NK-92 (cell line): ENCODE results near the gene MOB3B.

Experiments
- DNase-seq: peaks from one replicate; lab custom pipeline; 2025; ENCODE audit not compliant: unreplicated experiment; lab: John Stamatoyannopoulos, UW

MOB3B gene

DNA sequence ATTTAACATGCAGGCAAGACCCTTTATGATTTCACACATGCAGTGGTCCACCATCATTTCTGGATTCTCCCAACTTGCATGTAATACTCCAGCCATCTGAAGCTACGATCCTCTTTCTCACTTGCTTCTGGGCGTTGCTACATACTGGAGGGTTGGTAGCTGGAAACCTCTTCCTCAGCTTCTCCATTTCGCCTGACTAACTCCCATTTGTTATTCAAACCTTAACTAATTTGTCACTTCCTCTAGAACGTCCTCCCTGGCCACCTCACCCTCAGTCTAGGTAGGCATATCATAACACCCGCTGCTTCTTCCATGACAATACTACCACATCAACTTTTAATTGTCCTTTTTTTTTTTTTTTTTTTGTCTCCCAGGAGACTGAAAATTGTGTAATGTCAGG, 160.0 kb downstream of the MOB3B start:
- no peak for DNase-seq

DNA sequence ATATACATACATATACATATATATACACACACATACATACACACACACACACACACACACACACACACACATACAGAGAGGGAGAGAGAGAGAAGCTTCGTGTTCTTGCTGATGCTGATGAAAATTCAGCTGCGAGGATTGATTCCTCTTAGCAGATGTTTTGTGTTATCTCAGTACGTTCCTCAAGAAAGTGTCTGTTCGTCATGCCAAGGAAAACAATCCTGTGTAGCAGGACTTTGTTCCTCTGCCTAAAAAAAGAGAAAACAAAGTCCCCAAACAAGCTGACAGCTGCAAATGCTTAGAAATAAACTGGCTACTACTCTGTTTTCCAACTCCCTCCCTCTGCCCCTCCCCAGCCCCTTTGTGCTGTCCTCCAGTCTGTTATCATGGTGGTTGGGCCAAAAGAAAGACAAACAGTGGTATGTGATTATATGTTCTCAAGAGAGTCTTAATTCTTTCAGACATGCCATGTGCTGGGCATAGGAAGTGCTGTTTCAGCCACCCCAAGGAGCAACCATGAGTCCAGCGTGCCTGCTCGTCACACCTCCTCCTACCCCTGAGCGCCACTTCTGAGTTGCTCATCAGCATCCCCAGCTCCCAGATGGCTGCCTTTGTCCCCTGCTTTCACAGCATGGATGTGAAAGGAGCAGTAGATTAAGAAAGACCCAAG, 161.2 kb downstream of the MOB3B start:
- DNase-seq, result no peak

DNA sequence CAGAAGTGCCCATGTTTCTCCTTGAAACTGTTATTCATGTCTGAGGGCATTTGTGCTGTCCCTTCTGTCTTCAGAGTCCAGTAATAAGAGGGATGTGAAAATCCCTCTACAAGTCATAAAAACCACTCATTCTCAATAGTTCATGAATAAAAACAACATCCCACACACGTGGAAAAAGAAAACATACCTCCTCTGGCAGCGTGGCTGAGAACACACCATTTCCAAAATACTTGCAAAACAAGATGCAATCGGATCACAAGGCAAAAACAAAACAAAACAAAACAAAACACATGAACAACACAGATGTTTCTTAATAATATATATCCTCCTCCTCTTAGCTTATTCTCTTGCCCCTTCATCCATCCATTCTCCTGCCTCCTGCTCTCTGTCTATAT, 161.7 kb downstream of the MOB3B start:
- DNase-seq, result no peak

DNA sequence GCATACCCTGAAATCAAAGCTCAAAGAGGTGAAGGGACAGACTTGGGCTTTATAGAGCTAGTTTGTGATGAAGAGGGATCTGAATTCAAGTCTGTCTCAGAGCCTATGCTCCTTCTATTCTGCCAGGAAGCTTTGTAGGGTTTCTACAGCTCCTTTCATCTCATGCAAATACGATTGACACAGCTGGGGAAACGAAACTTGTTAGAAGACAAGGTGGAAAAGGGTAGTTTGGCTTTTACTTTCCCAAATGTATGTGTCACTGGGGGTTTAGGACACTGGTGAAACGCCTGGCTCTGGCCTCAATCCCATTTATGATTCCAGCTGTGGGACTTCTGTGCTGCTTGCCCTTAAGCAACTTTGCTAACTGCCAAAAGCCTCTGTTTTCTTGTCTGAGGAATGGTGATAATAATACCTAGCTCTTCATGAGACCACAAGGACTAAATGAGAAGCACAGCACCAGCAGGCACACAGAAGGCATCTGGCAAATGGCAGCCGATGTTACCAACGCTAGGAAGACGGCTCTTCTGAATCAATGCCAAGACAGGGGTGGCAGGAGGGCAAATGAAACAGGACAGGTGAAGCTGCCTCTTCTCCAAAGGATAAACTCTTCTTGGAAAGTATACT, 162.3 kb downstream of the MOB3B start:
- DNase-seq, result no peak

DNA sequence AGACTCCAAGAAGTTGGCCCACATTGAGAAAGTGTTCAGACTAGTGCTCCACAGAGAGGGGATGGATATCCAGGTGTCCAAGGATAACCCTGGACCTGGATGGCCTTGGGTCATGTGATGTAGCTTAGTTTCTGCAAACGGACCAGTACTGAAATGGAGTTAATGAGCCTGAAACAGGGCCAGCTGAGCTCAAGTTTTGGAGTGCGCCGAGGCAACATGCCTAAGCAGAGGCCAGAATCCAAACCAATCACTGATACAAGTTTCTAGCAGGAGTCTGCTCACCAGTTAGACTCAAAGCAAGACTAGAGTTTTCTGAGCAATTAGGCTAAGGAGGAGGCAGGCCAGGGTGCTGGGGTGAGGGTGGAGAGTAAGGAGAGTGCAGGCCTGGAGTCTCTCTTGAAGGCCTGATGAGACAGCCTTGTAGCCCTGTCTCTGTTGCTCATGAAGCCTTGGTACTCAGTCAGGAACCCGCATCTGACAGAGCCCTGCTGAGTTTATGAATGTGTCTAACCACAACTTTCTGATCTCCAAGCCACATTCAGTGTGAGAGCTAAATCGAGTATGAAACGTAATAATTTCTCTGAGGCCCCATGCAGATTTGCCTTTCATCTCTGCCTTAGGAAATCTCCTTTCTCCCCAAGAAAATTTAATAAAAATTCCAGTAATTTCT, 163.8 kb downstream of the MOB3B start:
- DNase-seq, result no peak

DNA sequence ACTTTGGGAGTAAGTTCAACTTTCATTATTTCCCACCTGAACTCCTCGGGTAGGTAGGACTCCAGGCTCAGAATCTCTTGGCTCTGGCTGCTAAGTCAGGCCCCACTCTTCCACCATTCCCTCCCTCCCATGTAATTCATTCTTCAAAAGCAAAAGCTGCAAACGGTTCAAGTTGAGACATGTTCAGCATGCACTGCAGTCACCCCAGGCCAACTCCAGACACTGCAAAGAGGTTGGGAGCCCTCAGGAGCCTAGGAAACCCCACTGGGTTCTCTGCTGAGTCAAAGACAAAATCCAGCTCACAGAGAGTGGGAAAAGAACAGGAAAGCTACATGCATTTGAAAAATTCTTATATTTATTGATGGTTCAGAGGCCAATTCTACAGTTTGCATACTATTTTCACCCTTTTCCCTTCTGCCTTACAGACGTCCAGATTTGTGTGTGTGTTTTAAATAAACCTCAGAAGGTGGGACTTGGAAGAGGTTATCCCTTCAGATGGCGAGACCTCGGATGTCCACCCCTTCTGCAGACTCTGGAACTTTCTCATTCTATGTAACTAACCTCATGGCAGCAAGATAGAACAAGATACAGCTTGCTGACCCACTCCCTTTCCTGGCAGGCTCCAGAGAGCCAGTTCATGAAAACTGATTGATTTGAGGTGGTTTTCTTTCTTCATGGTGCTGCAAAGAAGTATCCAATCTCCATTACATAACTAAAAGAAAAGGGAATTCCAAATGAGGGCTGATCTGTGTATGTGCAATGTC, 167.0 kb downstream of the MOB3B start:
- no peak for DNase-seq

DNA sequence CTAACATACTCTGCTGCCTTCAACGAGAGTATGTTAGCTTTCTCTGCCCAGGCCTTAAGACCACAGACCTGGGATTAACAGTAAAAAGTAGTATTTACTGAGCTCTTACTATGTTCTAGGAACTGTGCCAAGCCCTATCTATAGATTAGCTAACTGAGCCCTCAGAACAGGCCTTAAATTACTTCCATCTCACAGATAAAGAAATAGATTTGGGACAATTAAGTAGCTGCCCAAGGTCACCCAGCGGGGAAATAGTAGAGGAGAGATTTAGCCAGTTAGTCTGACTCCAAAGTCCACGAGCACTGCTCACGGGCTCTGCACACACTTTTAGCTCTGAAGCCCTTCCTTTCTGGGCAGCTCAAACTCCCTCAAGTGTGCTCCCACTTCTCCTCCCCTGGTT, 168.1 kb downstream of the MOB3B start:
- DNase-seq, result no peak

DNA sequence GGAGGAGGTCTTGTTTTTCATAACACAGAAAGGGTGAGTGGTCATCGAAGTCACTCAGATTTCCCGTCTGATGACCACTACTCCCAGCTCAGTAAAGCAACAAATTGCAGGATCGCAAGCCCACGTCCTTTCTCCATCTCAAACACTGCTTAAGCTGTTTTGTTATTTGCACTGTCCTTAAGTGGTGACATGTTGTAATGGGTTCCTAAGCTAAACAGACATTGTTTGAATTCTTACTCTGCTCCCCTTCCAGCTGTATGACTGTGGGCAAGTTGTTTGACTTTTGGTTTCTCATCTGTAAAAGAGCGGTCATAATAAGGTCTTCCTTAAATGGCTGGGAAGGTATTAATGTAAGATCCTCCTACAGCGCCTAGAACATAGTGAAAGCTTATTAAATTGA, 169.9 kb downstream of the MOB3B start:
- DNase-seq, result no peak

DNA sequence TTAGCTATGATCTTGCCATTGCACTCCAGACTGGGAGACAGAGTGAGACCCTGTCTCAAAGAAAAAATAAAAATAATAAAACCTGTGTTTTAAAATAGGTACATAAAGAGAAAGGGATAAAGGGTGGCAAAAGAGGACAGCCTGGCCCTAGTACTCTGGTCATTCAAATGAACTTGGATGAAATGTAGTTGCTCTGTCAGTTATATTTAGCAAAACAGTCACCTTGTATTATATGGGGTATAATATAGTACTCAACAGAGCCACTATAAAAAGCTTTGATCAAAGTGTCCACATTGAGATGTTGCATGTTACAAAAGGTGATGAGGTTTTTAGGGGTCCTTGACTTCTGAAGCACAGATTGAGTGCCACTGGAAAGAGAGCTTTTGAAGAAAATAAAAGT, 171.6 kb downstream of the MOB3B start:
- DNase-seq, result no peak

DNA sequence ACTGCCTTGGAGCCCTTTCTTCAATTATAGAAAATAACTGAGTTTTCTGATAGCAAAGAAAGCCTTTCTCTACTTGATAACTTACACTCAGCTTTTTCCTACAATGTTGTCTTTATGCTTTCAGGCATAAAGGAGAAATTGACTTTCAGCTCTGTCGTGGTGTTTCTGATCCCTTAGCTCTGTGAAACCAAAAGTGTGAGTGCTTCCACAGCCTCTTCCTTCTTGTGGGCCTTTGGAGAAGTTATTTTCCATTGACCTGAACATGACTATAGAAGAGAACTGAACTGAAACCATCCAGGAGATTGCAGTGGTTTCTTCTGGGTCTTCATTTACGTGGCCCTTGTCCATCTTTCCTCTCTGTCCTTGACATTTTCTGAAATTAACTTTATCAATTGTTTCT, 173.2 kb downstream of the MOB3B start:
- no peak for DNase-seq

DNA sequence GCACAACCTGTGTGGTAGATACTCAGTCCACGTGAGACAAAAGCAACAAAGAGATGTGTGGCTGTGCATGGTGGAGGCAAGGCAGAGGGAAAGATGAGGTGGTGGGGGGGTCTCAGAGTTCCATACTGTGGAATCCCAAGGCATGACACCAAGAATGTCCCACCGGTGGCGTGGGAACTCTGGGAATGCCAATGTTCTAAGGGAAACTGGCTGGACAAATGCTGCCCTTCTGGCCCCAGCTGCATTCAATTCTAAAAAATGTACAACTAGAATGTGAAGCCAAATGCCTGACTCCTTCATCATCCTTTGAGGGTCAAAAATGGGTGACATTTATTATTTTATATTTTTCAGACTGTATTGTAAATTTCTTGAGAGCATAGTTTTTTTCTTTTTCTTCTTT, 174.4 kb downstream of the MOB3B start:
- no peak for DNase-seq

DNA sequence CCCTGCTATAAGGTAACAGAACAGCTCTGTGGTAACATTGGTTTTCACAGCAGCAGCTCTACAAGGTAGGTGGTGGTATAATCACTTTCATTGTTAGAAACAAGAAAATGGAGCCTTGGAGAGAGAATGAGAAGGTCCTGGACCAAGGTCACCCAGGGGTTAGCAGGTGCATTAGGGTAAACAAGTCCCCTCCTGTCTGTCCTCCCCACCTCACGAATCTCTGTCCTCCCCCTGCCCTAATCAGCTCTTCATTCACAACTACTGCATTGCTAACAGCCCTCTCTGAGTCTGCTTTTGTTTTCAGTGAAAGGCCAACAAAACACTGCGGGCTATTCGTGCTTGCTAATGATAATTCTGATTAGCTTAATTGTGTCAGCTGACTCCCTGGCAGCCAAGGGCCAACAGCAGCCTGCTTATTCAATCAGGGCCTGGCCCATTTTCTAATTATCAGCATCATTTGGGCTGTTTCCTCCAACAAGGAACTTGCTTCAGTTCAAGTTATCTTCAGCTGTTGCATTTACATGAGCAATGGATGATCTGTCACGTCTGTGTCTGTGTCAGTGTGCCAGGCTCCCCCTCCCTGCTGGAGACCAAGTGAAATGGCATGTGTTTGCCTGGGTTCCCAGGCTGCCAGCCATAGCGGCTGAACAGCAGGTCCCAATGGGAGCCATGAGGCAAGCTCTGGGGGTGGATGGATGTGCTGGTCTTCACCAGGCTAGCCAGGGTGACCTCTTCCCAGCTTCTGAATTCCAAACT, 176.0 kb downstream of the MOB3B start:
- no peak for DNase-seq

DNA sequence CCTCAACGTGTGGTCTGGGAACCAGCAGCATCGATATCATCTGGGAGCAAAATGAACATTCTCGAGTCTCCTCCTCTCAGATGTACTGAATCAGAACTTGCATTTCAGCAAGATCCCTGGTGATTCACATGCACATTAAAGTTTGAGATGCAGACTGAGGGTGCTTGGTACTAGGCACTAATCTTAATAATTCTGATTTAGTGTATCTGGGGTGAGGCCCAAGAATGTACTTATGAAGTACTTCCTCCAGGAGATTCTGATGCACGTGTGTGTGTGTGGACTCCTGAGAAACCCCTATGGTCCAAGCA, 176.5 kb downstream of the MOB3B start:
- DNase-seq, result no peak

DNA sequence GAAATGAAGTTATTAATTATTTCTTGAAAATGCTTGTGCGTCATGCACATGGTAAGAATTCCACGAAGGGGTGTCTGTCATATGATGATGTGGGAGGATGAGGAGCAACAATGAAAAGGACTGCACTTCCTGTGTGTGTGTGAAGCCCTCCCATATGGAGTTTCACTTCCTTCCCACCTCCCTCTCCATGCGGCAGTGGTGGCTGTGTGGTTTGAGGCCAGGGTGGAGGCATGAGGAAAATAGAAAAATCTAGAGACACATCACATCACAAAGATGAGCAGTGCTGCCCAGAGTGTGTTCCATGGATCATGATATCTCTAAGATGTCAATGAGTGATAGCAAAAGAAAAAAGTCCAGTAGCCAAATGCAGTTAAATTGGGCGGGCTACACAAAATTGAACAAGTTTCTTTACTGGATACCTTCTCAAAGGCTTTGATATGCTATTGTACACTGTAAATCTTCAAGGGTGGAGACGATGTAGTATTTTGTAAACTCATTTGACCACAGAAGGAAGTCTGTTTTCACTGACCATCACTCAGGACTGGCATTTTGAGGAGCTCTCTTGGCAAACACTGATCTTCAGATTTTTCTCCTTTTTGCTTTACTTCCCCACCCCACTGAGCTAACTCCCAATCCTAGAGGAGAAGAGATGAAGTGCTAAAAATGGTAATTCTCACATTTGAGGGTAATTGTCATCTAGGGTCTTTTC, 177.0 kb downstream of the MOB3B start:
- no peak for DNase-seq

DNA sequence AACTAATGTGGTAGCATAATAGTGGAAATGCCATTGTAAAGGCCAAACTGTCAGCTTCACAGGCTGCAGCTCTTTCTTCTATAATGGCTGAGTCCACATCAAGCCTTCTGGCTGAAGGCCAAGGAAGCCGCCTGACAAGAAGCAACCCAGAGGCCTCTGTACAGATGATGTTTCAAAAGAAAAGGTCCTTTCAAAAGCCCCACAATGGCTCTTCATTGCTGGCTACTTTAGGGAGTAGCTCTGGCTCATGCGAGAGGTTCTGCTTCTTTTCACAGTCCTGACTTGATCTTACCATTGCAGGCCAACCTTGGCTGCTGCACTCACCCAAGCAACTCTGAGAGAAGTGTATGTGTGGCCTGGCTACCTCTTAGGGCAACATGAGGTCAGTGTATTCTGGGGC, 178.2 kb downstream of the MOB3B start:
- no peak for DNase-seq

DNA sequence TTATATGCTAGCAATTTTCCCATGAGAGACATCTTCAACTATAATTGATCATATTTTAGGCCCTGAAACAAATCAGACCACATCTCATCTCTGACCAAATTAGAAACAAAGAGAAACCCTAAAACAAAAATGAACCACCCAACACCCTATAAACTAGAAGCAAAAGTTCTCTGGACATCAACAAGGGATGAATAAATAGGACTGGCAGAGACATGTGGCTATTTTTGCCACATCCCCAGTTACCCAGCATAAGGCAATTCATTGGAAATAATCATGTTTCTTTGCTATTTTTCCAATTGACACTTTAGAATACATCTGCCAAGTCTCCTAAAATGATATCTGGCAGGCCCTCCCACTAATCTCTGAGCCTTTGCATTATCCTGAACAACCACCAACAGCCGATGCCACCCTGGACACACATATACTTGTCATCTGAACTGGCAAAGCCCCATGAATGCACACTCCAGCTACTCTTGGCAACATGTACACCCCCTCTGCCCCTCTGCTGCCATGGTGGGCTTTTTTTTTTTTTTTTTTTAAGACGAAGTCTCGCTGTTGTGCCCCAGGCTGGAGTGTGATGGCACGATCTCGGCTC, 179.1 kb downstream of the MOB3B start:
- DNase-seq, result no peak

DNA sequence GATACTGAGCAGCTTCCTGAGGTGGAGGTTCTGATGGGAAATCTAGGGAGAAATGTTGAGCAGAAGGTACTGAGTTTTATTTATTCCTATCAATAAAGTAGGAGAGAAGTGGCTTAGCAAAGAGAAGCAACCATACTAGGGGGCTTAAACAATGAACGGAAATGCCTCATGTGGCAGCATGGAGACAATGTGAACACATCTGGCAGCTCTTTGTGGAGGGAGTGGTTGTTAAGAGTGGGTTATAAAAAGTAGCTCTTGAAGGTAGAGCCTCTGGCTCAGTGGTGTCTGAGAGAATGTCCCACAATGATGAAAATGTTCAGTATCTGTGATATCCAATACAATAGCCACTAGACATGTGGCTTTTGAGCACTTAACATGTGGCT, 179.9 kb downstream of the MOB3B start:
- DNase-seq, result no peak

DNA sequence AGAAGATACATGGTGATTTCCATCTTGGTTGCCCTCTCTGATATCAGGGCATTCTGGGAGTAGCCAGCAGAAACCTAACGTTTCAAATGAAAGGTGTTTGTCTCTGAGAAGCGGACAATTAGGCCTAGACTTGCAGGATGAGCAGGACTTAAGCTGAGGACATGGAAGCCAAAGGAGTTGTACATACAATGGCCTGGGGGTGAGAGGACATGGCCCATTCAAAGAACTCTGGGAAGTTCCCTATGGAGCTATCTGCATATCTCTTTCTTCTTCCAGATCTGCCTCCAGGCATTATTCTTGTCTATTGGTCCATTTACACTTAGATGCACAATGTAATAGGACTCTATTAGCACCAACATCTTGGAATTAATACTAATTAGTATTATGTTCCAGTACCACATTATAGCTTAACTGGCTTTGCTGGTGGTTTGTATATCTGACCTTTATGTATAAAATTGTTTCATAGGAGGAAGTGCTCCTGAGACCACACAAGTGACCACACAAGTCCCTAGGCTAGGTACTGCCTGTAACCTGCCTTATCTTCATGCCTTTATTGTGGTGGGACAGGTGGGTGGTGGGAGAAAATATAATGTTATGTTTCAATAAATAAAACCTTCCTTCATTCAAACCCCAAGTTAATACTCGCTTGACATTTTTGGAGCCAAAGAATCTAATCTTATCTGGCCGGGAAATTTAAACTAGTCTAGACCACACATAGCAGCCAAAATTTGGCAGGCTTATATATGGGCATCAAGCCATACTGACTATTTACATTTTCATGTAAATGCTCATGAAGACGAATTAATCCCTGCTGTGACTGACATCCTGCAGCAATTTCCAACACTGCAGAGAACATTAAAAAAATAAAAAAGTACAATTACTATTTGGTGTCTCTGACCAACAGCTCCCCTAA, 180.6 kb downstream of the MOB3B start:
- no peak for DNase-seq

DNA sequence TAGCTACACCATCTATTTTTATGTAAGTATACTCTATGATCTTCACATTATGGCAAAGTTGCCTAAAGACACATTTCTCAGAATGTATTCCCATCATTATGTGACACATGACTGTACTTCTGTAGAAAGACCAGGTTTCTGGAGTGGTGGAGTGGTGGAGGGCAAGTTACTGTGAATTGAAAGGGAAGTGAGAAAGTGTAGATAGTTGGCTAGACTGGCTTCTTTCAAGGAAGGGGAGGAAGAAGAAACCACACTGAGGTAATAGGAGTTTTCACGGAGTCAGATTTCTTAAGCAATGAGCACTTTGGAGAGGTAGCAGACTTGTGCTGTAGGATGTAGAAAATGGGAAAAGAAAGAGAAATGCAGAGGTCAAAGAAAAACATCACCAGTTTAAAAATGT, 181.7 kb downstream of the MOB3B start:
- DNase-seq, result no peak
